Astrocyte (in vitro differentiated cells and primary cell): ENCODE data around the gene PDGFD.

Experiments used
- CTCF ChIP-seq: IDR thresholded peaks from 2 replicates; pipeline ENCODE4 v1.5.1; 2011; ENCODE audit warnings: low read depth, mild to moderate bottlenecking, inconsistent platforms, low read length, moderate library complexity; ENCODE audit not compliant: insufficient read depth
- EZH2 ChIP-seq: IDR thresholded peaks from 2 replicates; pipeline ENCODE4 v1.6.1; 2012; ENCODE audit warnings: mild to moderate bottlenecking, low read length, inconsistent platforms; ENCODE audit not compliant: insufficient read depth

- TF ChIP-seq CTCF (no peak), EZH2 (no peak)
These were observed 239.6 kb downstream of the PDGFD start for GRCh38 chr11:103924166-103925013.
